ENCODE measurements around the gene SPATA3. TPM values are rescaled to one million over a fixed set of nuclear protein-coding genes. Genes with fewer than 3 reads are reported as not detected.

SPATA3 gene
- total RNA-seq, 4 donors from 2014 or later = not detected

DNA sequence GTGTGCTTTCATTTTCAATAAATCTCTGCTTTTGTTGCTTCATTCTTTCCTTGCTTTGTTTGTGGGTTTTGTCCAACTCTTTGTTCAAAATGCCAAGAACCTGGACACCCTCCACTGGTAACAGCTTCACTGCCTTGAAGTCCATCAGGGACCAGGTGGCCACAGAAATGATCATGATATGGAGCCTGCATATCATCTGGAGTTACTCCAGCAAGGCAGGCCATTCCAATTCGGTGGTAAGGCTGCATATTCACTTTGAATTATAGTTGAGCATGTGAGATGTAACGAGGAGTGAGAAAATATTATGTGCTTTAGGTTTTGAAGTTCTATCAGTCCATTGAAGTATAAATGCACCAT, 26.3 kb upstream of the SPATA3 start:
- H3K27me3 ChIP-seq = no peaks in the 10 kb centered on the region
- WGBS, 2 donors (ENCODE audit: low coverage in 1 of 2) = 66 to 86% methylated on average over 1 to 2 of the region's 2 CpGs
- H3K36me3 ChIP-seq = no peaks in the 10 kb centered on the region
- intact Hi-C loops (cut with DNase I; ENCODE audit: low total_unique reads) (no loop called here), in situ Hi-C loops (cut with MboI; ENCODE audit: low pct_ligation_motif_present in 1 of 4, low pct_unique_long_range_greater_than_20kb in 1 of 4, low sequenced_read_pairs in 3 of 4) (loop anchor here in 1 of 4 donors (5.0 kb wide), 1 partner anchor 132 kb away; no protein-coding TSS in a partner anchor)
- TF ChIP-seq POLR2A (IDR thresholded peaks at IDR 0.05) (no peak), EP300 (IDR thresholded peaks at IDR 0.05; ENCODE audit: low read depth) (no peak), POLR2AphosphoS5 (IDR thresholded peaks at IDR 0.05) (no peak)
- TF ChIP-seq, protein P1, sequence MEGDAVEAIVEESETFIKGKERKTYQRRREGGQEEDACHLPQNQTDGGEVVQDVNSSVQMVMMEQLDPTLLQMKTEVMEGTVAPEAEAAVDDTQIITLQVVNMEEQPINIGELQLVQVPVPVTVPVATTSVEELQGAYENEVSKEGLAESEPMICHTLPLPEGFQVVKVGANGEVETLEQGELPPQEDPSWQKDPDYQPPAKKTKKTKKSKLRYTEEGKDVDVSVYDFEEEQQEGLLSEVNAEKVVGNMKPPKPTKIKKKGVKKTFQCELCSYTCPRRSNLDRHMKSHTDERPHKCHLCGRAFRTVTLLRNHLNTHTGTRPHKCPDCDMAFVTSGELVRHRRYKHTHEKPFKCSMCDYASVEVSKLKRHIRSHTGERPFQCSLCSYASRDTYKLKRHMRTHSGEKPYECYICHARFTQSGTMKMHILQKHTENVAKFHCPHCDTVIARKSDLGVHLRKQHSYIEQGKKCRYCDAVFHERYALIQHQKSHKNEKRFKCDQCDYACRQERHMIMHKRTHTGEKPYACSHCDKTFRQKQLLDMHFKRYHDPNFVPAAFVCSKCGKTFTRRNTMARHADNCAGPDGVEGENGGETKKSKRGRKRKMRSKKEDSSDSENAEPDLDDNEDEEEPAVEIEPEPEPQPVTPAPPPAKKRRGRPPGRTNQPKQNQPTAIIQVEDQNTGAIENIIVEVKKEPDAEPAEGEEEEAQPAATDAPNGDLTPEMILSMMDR (IDR thresholded peaks at IDR 0.05) = no peak
- no peak overlapping the region for H3K4me3 ChIP-seq
- no peak for DNase-seq
- no peak overlapping the region for H3K27ac ChIP-seq
- no peaks in the 10 kb centered on the region for H3K4me1 ChIP-seq
- no peaks in the 10 kb centered on the region for H3K9me3 ChIP-seq

- TF ChIP-seq EP300 (IDR thresholded peaks at IDR 0.05; ENCODE audit: low read depth) (no peak), POLR2AphosphoS5 (IDR thresholded peaks at IDR 0.05) (no peak), POLR2A (IDR thresholded peaks at IDR 0.05) (no peak)
- TF ChIP-seq, protein P1 (IDR thresholded peaks at IDR 0.05) = no peak
- H3K9me3 ChIP-seq = no peaks in the 10 kb centered on the region
- H3K4me1 ChIP-seq = no peaks in the 10 kb centered on the region
- no peak for DNase-seq
- H3K27ac ChIP-seq = no peak overlapping the region
- 72 to 80% methylated on average over 2 to 5 of the region's 5 CpGs for WGBS, 2 donors (ENCODE audit: low coverage in 1 of 2)
- in situ Hi-C loops (cut with MboI; ENCODE audit: low pct_ligation_motif_present in 1 of 4, low pct_unique_long_range_greater_than_20kb in 1 of 4, low sequenced_read_pairs in 3 of 4) = loop anchor here in 1 of 4 donors (5.0 kb wide), 1 partner anchor 135 kb away; no protein-coding TSS in a partner anchor
- no peaks in the 10 kb centered on the region for H3K27me3 ChIP-seq
- intact Hi-C loops (cut with DNase I; ENCODE audit: low total_unique reads) = no loop called here
- no peak overlapping the region for H3K4me3 ChIP-seq
- H3K36me3 ChIP-seq = no peaks in the 10 kb centered on the region
Observed at GRCh38 chr2:230972046-230972445, 23.9 kb upstream of the SPATA3 start.

DNA sequence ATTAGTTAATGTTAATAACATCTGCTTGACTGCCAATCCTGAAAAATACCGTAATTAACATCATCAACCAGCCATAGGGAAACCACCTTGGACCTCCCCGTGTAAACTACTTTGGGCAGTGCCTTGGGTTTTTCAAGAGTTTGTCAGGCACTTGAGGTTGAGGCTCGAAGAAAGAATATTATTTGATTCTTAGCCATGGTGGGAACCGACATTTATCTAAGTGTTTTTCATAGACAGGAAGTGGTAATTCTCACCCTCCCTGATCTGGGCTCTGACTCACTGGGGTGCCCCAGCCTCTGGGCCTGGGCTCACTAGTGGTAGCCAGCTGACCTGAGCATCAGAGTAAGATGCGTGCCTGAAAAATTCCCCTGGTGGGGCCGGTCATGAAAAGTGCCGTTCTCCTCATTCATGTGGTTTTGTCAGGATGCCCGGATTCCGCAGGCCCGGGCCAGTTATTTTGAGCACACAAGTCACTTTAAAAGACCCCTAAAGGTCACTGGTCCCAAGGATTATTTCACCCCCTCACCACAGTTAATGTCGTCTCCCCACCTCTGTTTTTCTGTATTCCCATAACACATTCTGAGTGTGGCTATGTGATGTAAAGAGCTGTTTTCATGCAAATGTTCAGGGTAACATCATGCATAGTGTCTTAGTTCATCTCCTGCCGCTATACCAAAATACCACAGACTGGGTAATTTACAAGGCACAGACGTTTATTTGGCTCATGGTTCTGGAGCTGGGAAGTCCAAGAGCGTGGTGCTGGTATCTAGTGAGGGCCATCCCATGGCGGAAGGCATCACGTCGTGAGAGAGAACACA, 21.6 kb upstream of the SPATA3 start:
- TF ChIP-seq EP300 (IDR thresholded peaks at IDR 0.05; ENCODE audit: low read depth) (no peak), POLR2A (IDR thresholded peaks at IDR 0.05) (no peak), POLR2AphosphoS5 (IDR thresholded peaks at IDR 0.05) (no peak)
- TF ChIP-seq, protein P1 (IDR thresholded peaks at IDR 0.05) = no peak
- intact Hi-C loops (cut with DNase I; ENCODE audit: low total_unique reads) (no loop called here), in situ Hi-C loops (cut with MboI; ENCODE audit: low pct_ligation_motif_present in 1 of 4, low pct_unique_long_range_greater_than_20kb in 1 of 4, low sequenced_read_pairs in 3 of 4) (loop anchor here in 1 of 4 donors (5.0 kb wide), 1 partner anchor 137 kb away; no protein-coding TSS in a partner anchor)
- Histone ChIP-seq H3K27ac (no peak overlapping the region), H3K4me1 (no peaks in the 10 kb centered on the region), H3K4me3 (no peak overlapping the region), H3K27me3 (no peaks in the 10 kb centered on the region), H3K9me3 (no peaks in the 10 kb centered on the region), H3K36me3 (no peaks in the 10 kb centered on the region)
- WGBS, 2 donors (ENCODE audit: low coverage in 1 of 2) = 71 to 77% methylated on average over 7 to 17 of the region's 17 CpGs
- DNase-seq = peak; percentile 26

- DNase-seq = no peak
- in situ Hi-C loops (cut with MboI; ENCODE audit: low pct_ligation_motif_present in 1 of 4, low pct_unique_long_range_greater_than_20kb in 1 of 4, low sequenced_read_pairs in 3 of 4) (no loop called here), intact Hi-C loops (cut with DNase I; ENCODE audit: low total_unique reads) (no loop called here)
- Histone ChIP-seq H3K9me3 (no peaks in the 10 kb centered on the region), H3K36me3 (no peaks in the 10 kb centered on the region), H3K27ac (no peak overlapping the region), H3K4me1 (no peaks in the 10 kb centered on the region), H3K4me3 (no peak overlapping the region), H3K27me3 (no peaks in the 10 kb centered on the region)
- TF ChIP-seq, protein P1 (IDR thresholded peaks at IDR 0.05) = no peak
- TF ChIP-seq EP300 (IDR thresholded peaks at IDR 0.05; ENCODE audit: low read depth) = no peak
- TF ChIP-seq POLR2A (IDR thresholded peaks at IDR 0.05) = no peak
- TF ChIP-seq POLR2AphosphoS5 (IDR thresholded peaks at IDR 0.05) = no peak
- WGBS, 2 donors (ENCODE audit: low coverage in 1 of 2) = 73 to 83% methylated on average over 7 to 11 of the region's 11 CpGs
Observed at GRCh38 chr2:230975927-230976326, 20.0 kb upstream of the SPATA3 start.
